ENCODE data around the gene SLC7A1.

The SLC7A1 gene

GRCh38 chr13:29530901-29531300, 64.6 kb downstream of the SLC7A1 start:
- DNase-seq (ENCODE audit: low read depth in 2 of 2) = no peak

- no peak for DNase-seq (ENCODE audit: low read depth in 2 of 2)
These were observed 65.7 kb downstream of the SLC7A1 start for GRCh38 chr13:29529754-29530153.

GRCh38 chr13:29527916-29528315, 67.6 kb downstream of the SLC7A1 start:
- no peak for DNase-seq (ENCODE audit: low read depth in 2 of 2)

GRCh38 chr13:29527511-29527910, 68.0 kb downstream of the SLC7A1 start:
- DNase-seq (ENCODE audit: low read depth in 2 of 2) = no peak

- DNase-seq (ENCODE audit: low read depth in 2 of 2) = no peak
These were observed 68.7 kb downstream of the SLC7A1 start for GRCh38 chr13:29526741-29527140.

- no peak for DNase-seq (ENCODE audit: low read depth in 2 of 2)
These were observed 69.7 kb downstream of the SLC7A1 start for GRCh38 chr13:29525757-29526156.

GRCh38 chr13:29524641-29525040, 70.8 kb downstream of the SLC7A1 start:
- no peak for DNase-seq (ENCODE audit: low read depth in 2 of 2)

- DNase-seq (ENCODE audit: low read depth in 2 of 2) = no peak
These were observed 71.3 kb downstream of the SLC7A1 start for GRCh38 chr13:29524176-29524575.

GRCh38 chr13:29523199-29523961, 72.1 kb downstream of the SLC7A1 start:
- no peak for DNase-seq (ENCODE audit: low read depth in 2 of 2)

- DNase-seq (ENCODE audit: low read depth in 2 of 2) = no peak
These were observed 73.3 kb downstream of the SLC7A1 start for GRCh38 chr13:29522044-29522685.

- DNase-seq (ENCODE audit: low read depth in 2 of 2) = no peak
These were observed 74.2 kb downstream of the SLC7A1 start for GRCh38 chr13:29521336-29521735.

GRCh38 chr13:29520671-29521070, 74.8 kb downstream of the SLC7A1 start:
- DNase-seq (ENCODE audit: low read depth in 2 of 2) = no peak

GRCh38 chr13:29519921-29520320, 75.6 kb downstream of the SLC7A1 start:
- no peak for DNase-seq (ENCODE audit: low read depth in 2 of 2)

GRCh38 chr13:29516880-29517279, 78.6 kb downstream of the SLC7A1 start:
- no peak for DNase-seq (ENCODE audit: low read depth in 2 of 2)

GRCh38 chr13:29516012-29516411, 79.5 kb downstream of the SLC7A1 start:
- no peak for DNase-seq (ENCODE audit: low read depth in 2 of 2)

GRCh38 chr13:29515372-29515771, 80.1 kb downstream of the SLC7A1 start:
- DNase-seq (ENCODE audit: low read depth in 2 of 2) = no peak

GRCh38 chr13:29514720-29515310, 80.7 kb downstream of the SLC7A1 start:
- DNase-seq (ENCODE audit: low read depth in 2 of 2) = no peak

- no peak for DNase-seq (ENCODE audit: low read depth in 2 of 2)
These were observed 81.3 kb downstream of the SLC7A1 start for GRCh38 chr13:29513981-29514719.

- no peak for DNase-seq (ENCODE audit: low read depth in 2 of 2)
These were observed 82.2 kb downstream of the SLC7A1 start for GRCh38 chr13:29513002-29513980.

- no peak for DNase-seq (ENCODE audit: low read depth in 2 of 2)
These were observed 83.5 kb downstream of the SLC7A1 start for GRCh38 chr13:29511980-29512379.

All from activated CD4-positive, alpha-beta T cell treated with anti-CD3 and anti-CD28 coated beads for 24 hours (primary cell).